Measurements from ENCODE around the gene NAPSA. TPM values are rescaled to one million over a fixed set of nuclear protein-coding genes. Genes with fewer than 3 reads are reported as not detected.

NAPSA gene
- total and polyA plus RNA-seq, 10 of the 15 experiments (the other 5 are each of a cell fraction or from before 2014, with no cell fraction given) = 6.7 to 45.4 (median 17.1) TPM

DNA sequence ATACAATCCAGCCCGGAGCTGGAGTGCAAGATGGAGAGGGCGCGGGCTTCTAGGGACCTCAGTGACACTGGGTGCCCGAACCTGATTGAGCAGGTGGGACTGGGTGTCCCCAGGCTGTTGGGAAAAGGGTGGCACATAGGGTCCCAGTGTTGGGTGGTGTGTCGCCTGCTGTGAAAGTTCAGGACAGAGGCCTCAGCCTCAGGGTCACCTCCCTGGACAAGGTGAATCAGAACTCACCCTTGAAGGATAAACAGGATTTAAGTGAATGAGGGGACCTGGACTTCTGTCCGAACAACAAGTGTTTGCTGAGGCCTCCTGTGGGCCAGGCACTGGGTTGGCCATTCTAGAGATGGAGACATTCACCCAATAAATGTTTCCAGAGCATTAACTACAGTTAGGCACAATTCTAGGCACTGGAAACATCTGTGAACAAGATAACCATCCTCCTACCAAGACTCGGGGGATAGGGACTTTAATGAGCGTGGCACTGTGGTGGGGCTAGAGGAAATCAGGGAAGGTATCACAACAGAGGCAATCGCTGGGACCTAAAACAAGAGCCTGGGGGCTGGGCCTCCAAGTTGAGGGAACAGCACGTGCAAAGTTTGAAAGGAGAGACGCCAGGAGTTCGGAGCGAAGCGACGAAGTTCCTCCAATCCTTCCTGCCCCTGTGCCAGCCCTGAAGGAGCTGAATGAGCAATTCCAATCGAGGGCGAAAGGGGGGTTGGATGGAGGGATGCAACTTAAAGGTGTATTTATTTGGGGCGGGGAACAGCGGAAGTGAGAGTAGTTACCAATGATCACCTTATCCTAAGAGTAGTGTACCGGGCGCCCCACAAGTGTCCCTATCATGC lies 17.8 kb upstream of the NAPSA start:
- WGBS (ENCODE audit: insufficient coverage, insufficient replicate concordance, low lambda C conversion rate, missing lambda C conversion rate) = 62% methylated on average over 21 of the region's 21 CpGs
- H3K27ac ChIP-seq (ENCODE audit: control insufficient read depth, insufficient read depth) = peak overlapping the region; percentile 51
- TF ChIP-seq ZBTB4 (CRISPR knock-in tag; IDR thresholded peaks at IDR 0.05) = no peak
- 0 out of 2 replicates have a peak, but pooled peaks have one; percentile 9 for TF ChIP-seq CBFB (IDR thresholded peaks at IDR 0.05; ENCODE audit: low read depth)
- TF ChIP-seq HDAC2 (IDR thresholded peaks at IDR 0.05) = no peak
- no peak for TF ChIP-seq FOXM1 (IDR thresholded peaks at IDR 0.05; ENCODE audit: low read depth, low read length)
- TF ChIP-seq RFX5 (IDR thresholded peaks at IDR 0.05; ENCODE audit: low read depth, low read length) = no peak
- no peak for TF ChIP-seq ATF7 (IDR thresholded peaks at IDR 0.05; ENCODE audit: low read depth)
- peak; percentile 59; the same call in 1 of the 2 replicates for TF ChIP-seq PML (IDR thresholded peaks at IDR 0.05; ENCODE audit: low read length)
- TF ChIP-seq, protein P1, sequence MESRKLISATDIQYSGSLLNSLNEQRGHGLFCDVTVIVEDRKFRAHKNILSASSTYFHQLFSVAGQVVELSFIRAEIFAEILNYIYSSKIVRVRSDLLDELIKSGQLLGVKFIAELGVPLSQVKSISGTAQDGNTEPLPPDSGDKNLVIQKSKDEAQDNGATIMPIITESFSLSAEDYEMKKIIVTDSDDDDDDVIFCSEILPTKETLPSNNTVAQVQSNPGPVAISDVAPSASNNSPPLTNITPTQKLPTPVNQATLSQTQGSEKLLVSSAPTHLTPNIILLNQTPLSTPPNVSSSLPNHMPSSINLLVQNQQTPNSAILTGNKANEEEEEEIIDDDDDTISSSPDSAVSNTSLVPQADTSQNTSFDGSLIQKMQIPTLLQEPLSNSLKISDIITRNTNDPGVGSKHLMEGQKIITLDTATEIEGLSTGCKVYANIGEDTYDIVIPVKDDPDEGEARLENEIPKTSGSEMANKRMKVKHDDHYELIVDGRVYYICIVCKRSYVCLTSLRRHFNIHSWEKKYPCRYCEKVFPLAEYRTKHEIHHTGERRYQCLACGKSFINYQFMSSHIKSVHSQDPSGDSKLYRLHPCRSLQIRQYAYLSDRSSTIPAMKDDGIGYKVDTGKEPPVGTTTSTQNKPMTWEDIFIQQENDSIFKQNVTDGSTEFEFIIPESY (IDR thresholded peaks at IDR 0.05) = no peak
- TF ChIP-seq FOS (IDR thresholded peaks at IDR 0.05; ENCODE audit: borderline replicate concordance, extremely low read depth, insufficient read length) = no peak
- TF ChIP-seq HDGF (IDR thresholded peaks at IDR 0.05) = no peak
- TF ChIP-seq, protein P2, sequence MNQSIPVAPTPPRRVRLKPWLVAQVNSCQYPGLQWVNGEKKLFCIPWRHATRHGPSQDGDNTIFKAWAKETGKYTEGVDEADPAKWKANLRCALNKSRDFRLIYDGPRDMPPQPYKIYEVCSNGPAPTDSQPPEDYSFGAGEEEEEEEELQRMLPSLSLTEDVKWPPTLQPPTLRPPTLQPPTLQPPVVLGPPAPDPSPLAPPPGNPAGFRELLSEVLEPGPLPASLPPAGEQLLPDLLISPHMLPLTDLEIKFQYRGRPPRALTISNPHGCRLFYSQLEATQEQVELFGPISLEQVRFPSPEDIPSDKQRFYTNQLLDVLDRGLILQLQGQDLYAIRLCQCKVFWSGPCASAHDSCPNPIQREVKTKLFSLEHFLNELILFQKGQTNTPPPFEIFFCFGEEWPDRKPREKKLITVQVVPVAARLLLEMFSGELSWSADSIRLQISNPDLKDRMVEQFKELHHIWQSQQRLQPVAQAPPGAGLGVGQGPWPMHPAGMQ (IDR thresholded peaks at IDR 0.05; ENCODE audit: borderline replicate concordance) = no peak
- in situ Hi-C loops (cut with MboI) = no loop called here
- FAIRE-seq (no peak), DNase-seq (ENCODE audit: low read depth, low spot score) (no peak), ATAC-seq (peak; percentile 43)
- H3K9ac ChIP-seq (ENCODE audit: control insufficient read depth, insufficient read depth, low read length) = peak overlapping the region; percentile 60
- no peaks in the 10 kb centered on the region for H3K9me3 ChIP-seq (replicated peaks; ENCODE audit: control insufficient read depth, insufficient read depth, low read length)
- no peaks in the 10 kb centered on the region for H3K27me3 ChIP-seq (replicated peaks in 1 of 2; ENCODE audit: control insufficient read depth in 2 of 2, insufficient read depth in 2 of 2, low read length in 1 of 2)
- ChIA-PET CTCF (interaction anchor here (0.8 to 1.1 kb wide), 3 partner anchors 21 to 95 kb away, joined by 3 to 6 read pairs (median 3); no protein-coding TSS in a partner anchor), POLR2A (interaction anchor here (0.6 to 1.9 kb wide), 6 partner anchors 7 to 78 kb away, joined by 3 to 9 read pairs (median 5); partner anchors contain the start of genes NR1H2 and SPIB), SMC1A (ENCODE audit: uncharacterized antibody, unreplicated experiment) (interaction anchor here (0.9 to 1.9 kb wide), 6 partner anchors 14 to 538 kb away, joined by 3 to 7 read pairs (median 4); no protein-coding TSS in a partner anchor), RAD21 (ENCODE audit: unreplicated experiment) (interaction anchor here (0.9 to 1.9 kb wide), 6 partner anchors 19 to 401 kb away, joined by 3 to 8 read pairs (median 4); partner anchors contain the start of gene SPIB)
- intact Hi-C loops (cut with micrococcal nuclease; ENCODE audit: unreplicated experiment) = no loop called here
- no TSS peak for BruUV-seq (replicated peaks)
- peaks cover 3% of the 10 kb centered on the region; the same call in 1 of the 2 replicates for H3K4me1 ChIP-seq (ENCODE audit: control insufficient read depth, insufficient read depth, low read length)
- H3K36me3 ChIP-seq (ENCODE audit: control insufficient read depth in 2 of 2, insufficient read depth in 2 of 2, low read length in 1 of 2) = peaks cover 12 to 23% of the 10 kb centered on the region in 2 experiments; a peak in 3 of 4 replicates
- H3K4me2 ChIP-seq (ENCODE audit: control insufficient read depth, insufficient read depth) = peak overlapping the region; percentile 76
- H3K79me2 ChIP-seq (ENCODE audit: control insufficient read depth, insufficient read depth, low read length) = peaks cover 24% of the 10 kb centered on the region
- no peaks in the 10 kb centered on the region for H4K20me1 ChIP-seq (ENCODE audit: control insufficient read depth, insufficient read depth)
- peak overlapping the region; percentile 66 for H2AFZ ChIP-seq (ENCODE audit: control insufficient read depth, low read depth, low read length)
- H3K4me3 ChIP-seq = peak overlapping the region; percentile 69

Data from GM12878 (cell line).